Astrocyte (in vitro differentiated cells and primary cell): ENCODE results near the gene FAM43B. TPM values are rescaled to one million over a fixed set of nuclear protein-coding genes. Genes with fewer than 3 reads are reported as not detected.

Experiments used
- DNase-seq: peaks from one replicate; pipeline ENCODE4 v3.0.0-alpha.2; 2010; ENCODE audit warnings: low read depth
- FAIRE-seq: peaks from 2 replicates; lab custom pipeline; 2011; peaks lifted over from hg19 to GRCh38; lab: Jason Lieb, UNC
- H2AFZ ChIP-seq: 2 replicates; pipeline ENCODE4 v1.6.0; 2012; ENCODE audit warnings: low read depth, low read length, inconsistent platforms
- H3K27ac ChIP-seq: 2 replicates; pipeline ENCODE4 v1.5.1; 2011; ENCODE audit warnings: low read depth, low read length, inconsistent platforms
- H3K27me3 ChIP-seq: 2 replicates; pipeline ENCODE4 v1.6.0; 2011; ENCODE audit warnings: low read length, inconsistent platforms; ENCODE audit not compliant: insufficient read depth
- H3K36me3 ChIP-seq: 2 replicates; pipeline ENCODE4 v1.5.1; 2011; ENCODE audit warnings: low read length, inconsistent platforms; ENCODE audit not compliant: insufficient read depth
- H3K4me1 ChIP-seq: 2 replicates; pipeline ENCODE4 v1.5.1; 2011; ENCODE audit warnings: low read length, inconsistent platforms; ENCODE audit not compliant: insufficient read depth
- H3K4me2 ChIP-seq: 2 replicates; pipeline ENCODE4 v1.6.0; 2012; ENCODE audit warnings: low read length, inconsistent platforms
- H3K4me3 ChIP-seq: 2 replicates; pipeline ENCODE4 v1.5.1; 2011; ENCODE audit warnings: low read depth, mild to moderate bottlenecking, low read length, inconsistent platforms; ENCODE audit not compliant: insufficient read depth
- H3K79me2 ChIP-seq: 2 replicates; pipeline ENCODE4 v1.6.0; 2012; ENCODE audit warnings: mild to moderate bottlenecking, low read length, inconsistent platforms; ENCODE audit not compliant: insufficient read depth
- H3K9ac ChIP-seq: 2 replicates; pipeline ENCODE4 v1.6.0; 2012; ENCODE audit warnings: mild to moderate bottlenecking, low read length, inconsistent platforms
- H3K9me3 ChIP-seq: 2 replicates; pipeline ENCODE4 v1.5.1; 2012; ENCODE audit warnings: low read depth, mild to moderate bottlenecking, low read length, inconsistent platforms; ENCODE audit not compliant: insufficient read depth
- H4K20me1 ChIP-seq: 2 replicates; pipeline ENCODE4 v1.6.0; 2012; ENCODE audit warnings: low read length, inconsistent platforms; ENCODE audit not compliant: insufficient read depth
- H3K27ac Mint-ChIP-seq: one replicate; pipeline ENCODE4 v1.8.0; 2021; ENCODE audit warnings: mild to moderate bottlenecking, mixed read lengths; ENCODE audit not compliant: unreplicated experiment
- H3K27me3 Mint-ChIP-seq: one replicate; pipeline ENCODE4 v1.8.0; 2021; ENCODE audit warnings: low read depth, mixed read lengths; ENCODE audit not compliant: unreplicated experiment
- H3K36me3 Mint-ChIP-seq: one replicate; pipeline ENCODE4 v1.8.0; 2021; ENCODE audit warnings: low read depth, mixed read lengths; ENCODE audit not compliant: unreplicated experiment
- H3K4me1 Mint-ChIP-seq: one replicate; pipeline ENCODE4 v1.8.0; 2021; ENCODE audit warnings: low read depth, mixed read lengths; ENCODE audit not compliant: unreplicated experiment
- H3K4me3 Mint-ChIP-seq: one replicate; pipeline ENCODE4 v1.8.0; 2021; ENCODE audit warnings: mild to moderate bottlenecking, moderate library complexity, mixed read lengths; ENCODE audit not compliant: unreplicated experiment
- H3K9me3 Mint-ChIP-seq: one replicate; pipeline ENCODE4 v1.8.0; 2021; ENCODE audit warnings: mild to moderate bottlenecking, mixed read lengths; ENCODE audit not compliant: unreplicated experiment
- EZH2 ChIP-seq: IDR thresholded peaks from 2 replicates; pipeline ENCODE4 v1.6.1; 2012; ENCODE audit warnings: mild to moderate bottlenecking, low read length, inconsistent platforms; ENCODE audit not compliant: insufficient read depth
- total RNA-seq: library from RNA; stranded (reverse); gene quantifications from 2 replicates; pipeline ENCODE4 v1.2.1, GENCODE V29; 2021
- TF ChIP-seq, protein P1 (sequence below): IDR thresholded peaks from 2 replicates; pipeline ENCODE4 v1.5.1; 2011; ENCODE audit warnings: low read depth, mild to moderate bottlenecking, inconsistent platforms, low read length, moderate library complexity; ENCODE audit not compliant: insufficient read depth

FAM43B gene
- total RNA-seq, 1 donor from 2014 or later = 0.27 TPM

GRCh38 chr1:20597650-20598049, 45.3 kb downstream of the FAM43B start:
- H3K9me3 Mint-ChIP-seq = no peaks in the 10 kb centered on the region
- no peak overlapping the region for H3K27ac Mint-ChIP-seq
- no peak overlapping the region for H3K27ac ChIP-seq
- no peak overlapping the region for H3K4me3 ChIP-seq
- H3K4me2 ChIP-seq = no peak overlapping the region
- H3K79me2 ChIP-seq = no peaks in the 10 kb centered on the region
- no peak for FAIRE-seq
- no peak overlapping the region for H3K4me3 Mint-ChIP-seq
- no peak for DNase-seq
- no peak overlapping the region for H2AFZ ChIP-seq
- no peaks in the 10 kb centered on the region for H3K36me3 Mint-ChIP-seq
- no peaks in the 10 kb centered on the region for H3K4me1 Mint-ChIP-seq
- peaks cover 16% of the 10 kb centered on the region for H3K27me3 Mint-ChIP-seq
- no peaks in the 10 kb centered on the region for H3K9me3 ChIP-seq
- peaks cover 3% of the 10 kb centered on the region for H3K27me3 ChIP-seq
- H4K20me1 ChIP-seq = no peaks in the 10 kb centered on the region
- no peak overlapping the region for H3K9ac ChIP-seq
- peaks cover 16% of the 10 kb centered on the region for H3K4me1 ChIP-seq
- TF ChIP-seq EZH2 = no peak
- TF ChIP-seq, protein P1, sequence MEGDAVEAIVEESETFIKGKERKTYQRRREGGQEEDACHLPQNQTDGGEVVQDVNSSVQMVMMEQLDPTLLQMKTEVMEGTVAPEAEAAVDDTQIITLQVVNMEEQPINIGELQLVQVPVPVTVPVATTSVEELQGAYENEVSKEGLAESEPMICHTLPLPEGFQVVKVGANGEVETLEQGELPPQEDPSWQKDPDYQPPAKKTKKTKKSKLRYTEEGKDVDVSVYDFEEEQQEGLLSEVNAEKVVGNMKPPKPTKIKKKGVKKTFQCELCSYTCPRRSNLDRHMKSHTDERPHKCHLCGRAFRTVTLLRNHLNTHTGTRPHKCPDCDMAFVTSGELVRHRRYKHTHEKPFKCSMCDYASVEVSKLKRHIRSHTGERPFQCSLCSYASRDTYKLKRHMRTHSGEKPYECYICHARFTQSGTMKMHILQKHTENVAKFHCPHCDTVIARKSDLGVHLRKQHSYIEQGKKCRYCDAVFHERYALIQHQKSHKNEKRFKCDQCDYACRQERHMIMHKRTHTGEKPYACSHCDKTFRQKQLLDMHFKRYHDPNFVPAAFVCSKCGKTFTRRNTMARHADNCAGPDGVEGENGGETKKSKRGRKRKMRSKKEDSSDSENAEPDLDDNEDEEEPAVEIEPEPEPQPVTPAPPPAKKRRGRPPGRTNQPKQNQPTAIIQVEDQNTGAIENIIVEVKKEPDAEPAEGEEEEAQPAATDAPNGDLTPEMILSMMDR = no peak
- H3K36me3 ChIP-seq = no peaks in the 10 kb centered on the region

DNA sequence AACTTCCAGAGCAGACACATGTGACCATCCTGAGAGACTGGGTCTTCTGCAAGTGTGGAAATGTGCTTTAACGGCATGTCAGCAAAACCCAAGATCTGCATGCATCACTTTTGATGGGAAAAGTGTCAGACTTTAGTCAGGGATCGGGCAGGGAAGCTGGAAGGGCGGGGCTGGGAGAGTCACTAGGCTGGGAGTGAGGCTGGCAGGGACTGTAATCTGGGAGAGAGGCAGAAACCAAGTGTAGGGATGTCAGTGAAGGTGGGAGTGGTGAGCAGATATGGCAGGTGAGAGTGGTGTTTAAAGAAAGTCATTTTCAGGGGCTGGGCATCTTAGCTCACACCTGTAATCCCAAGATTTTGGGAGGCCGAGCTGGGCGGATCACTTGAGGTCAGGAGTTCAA, 47.8 kb downstream of the FAM43B start:
- Histone ChIP-seq H3K9ac (no peak overlapping the region), H3K4me1 (peaks cover 37% of the 10 kb centered on the region), H4K20me1 (no peaks in the 10 kb centered on the region), H3K9me3 (no peaks in the 10 kb centered on the region), H3K4me3 (no peak overlapping the region), H2AFZ (no peak overlapping the region), H3K79me2 (no peaks in the 10 kb centered on the region), H3K27me3 (no peaks in the 10 kb centered on the region), H3K36me3 (no peaks in the 10 kb centered on the region), H3K27ac (no peak overlapping the region), H3K4me2 (no peak overlapping the region)
- no peak for FAIRE-seq
- TF ChIP-seq, protein P1 = no peak
- TF ChIP-seq EZH2 = no peak
- Mint-ChIP-seq H3K27me3 (peaks cover 3% of the 10 kb centered on the region), H3K9me3 (peaks cover 2% of the 10 kb centered on the region), H3K4me1 (peaks cover 10% of the 10 kb centered on the region), H3K36me3 (no peaks in the 10 kb centered on the region), H3K4me3 (no peak overlapping the region), H3K27ac (no peak overlapping the region)
- DNase-seq = no peak

DNA sequence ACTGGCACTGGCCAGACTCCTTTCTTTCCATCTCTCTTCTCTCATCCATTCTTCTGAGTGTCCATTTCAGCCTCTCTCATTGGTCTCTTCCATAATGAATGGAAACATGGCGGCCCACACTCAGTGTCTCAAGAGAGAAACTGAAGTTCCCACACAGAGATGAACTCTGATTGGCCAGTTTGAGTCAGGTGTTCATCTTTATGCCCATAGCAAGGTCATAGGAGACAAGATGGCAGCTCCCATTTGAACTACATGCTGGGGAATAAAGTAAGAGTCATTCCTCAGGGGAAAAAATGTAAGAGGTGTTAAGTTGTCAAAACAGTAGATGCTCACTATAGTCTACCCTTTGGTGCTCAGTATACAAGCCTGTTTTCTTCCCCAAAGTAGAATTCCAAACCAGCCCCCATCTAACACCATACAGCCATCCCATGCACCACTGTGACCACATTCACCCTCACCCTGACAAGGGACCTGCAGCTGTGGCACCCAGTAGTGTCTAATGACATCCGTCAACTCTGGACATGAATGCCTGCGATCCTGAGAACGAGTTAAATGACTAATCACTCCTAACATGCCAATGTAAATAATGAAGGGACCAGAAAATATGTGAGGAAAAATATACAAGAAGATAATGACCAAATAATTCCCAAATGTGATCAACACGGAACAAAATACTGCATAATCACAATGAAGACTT, 48.9 kb downstream of the FAM43B start:
- Mint-ChIP-seq H3K36me3 (no peaks in the 10 kb centered on the region), H3K4me1 (peaks cover 10% of the 10 kb centered on the region), H3K9me3 (peaks cover 2% of the 10 kb centered on the region), H3K4me3 (no peak overlapping the region), H3K27me3 (no peaks in the 10 kb centered on the region), H3K27ac (peak overlapping the region; percentile 22)
- H2AFZ ChIP-seq = no peak overlapping the region
- peaks cover 37% of the 10 kb centered on the region for H3K4me1 ChIP-seq
- H3K4me2 ChIP-seq = peak overlapping the region; percentile 34
- peak overlapping the region; percentile 48 for H3K27ac ChIP-seq
- no peaks in the 10 kb centered on the region for H3K27me3 ChIP-seq
- H4K20me1 ChIP-seq = no peaks in the 10 kb centered on the region
- TF ChIP-seq EZH2 = no peak
- TF ChIP-seq, protein P1 = no peak
- no peak overlapping the region for H3K4me3 ChIP-seq
- H3K79me2 ChIP-seq = no peaks in the 10 kb centered on the region
- FAIRE-seq (no peak), DNase-seq (peak; percentile 61)
- no peaks in the 10 kb centered on the region for H3K36me3 ChIP-seq
- no peaks in the 10 kb centered on the region for H3K9me3 ChIP-seq
- H3K9ac ChIP-seq = peak overlapping the region; percentile 36
